GM12801 (cell line): ENCODE results near the gene ARRDC4.

ENCODE experiments used
- TF ChIP-seq, protein P1 (sequence below): IDR thresholded peaks from one replicate; pipeline ENCODE4 v1.5.1; 2011; ENCODE audit warnings: control low read depth; ENCODE audit not compliant: insufficient read length; ENCODE audit errors: extremely low read depth

The ARRDC4 gene

DNA sequence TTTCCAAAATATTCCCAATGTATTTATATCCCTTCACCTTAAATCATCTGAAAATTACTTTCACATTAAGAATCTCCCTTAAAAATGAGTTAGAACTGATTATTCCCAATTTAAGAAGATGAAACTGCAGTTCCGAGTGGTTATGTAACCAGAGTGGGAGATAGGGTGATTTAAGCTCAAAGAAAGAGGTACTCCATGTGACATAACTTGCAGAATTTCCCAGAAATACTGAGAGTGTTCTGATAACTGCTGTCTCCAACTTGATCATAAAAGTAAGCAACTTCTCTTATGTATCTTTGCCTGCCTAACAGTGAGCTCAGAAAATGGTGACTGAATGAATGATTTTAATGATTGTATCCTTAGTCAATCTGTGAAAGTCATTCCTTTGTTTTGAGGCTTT lies 32.3 kb downstream of the ARRDC4 start:
- TF ChIP-seq, protein P1, sequence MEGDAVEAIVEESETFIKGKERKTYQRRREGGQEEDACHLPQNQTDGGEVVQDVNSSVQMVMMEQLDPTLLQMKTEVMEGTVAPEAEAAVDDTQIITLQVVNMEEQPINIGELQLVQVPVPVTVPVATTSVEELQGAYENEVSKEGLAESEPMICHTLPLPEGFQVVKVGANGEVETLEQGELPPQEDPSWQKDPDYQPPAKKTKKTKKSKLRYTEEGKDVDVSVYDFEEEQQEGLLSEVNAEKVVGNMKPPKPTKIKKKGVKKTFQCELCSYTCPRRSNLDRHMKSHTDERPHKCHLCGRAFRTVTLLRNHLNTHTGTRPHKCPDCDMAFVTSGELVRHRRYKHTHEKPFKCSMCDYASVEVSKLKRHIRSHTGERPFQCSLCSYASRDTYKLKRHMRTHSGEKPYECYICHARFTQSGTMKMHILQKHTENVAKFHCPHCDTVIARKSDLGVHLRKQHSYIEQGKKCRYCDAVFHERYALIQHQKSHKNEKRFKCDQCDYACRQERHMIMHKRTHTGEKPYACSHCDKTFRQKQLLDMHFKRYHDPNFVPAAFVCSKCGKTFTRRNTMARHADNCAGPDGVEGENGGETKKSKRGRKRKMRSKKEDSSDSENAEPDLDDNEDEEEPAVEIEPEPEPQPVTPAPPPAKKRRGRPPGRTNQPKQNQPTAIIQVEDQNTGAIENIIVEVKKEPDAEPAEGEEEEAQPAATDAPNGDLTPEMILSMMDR: no peak

DNA sequence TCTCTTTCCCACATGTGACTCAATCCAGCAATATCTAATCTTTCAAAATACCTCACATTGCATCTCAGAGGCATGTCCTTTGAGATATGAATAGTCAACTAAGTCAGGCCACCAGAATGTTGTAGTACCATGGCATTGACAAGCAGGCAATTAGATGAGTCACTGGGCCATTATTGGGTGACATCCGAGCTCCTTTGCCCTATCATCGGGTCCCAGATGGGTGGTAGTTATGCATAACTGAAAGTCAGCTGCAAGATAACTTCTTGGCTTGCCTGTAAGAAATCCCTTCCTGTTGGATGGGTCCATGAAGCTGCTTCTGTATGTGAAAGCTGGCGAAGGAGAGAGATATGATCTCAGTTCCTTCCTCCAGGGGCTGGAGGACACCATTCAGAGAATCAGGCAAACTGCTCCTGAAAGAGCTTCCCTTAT lies 32.8 kb downstream of the ARRDC4 start:
- TF ChIP-seq, protein P1: no peak

DNA sequence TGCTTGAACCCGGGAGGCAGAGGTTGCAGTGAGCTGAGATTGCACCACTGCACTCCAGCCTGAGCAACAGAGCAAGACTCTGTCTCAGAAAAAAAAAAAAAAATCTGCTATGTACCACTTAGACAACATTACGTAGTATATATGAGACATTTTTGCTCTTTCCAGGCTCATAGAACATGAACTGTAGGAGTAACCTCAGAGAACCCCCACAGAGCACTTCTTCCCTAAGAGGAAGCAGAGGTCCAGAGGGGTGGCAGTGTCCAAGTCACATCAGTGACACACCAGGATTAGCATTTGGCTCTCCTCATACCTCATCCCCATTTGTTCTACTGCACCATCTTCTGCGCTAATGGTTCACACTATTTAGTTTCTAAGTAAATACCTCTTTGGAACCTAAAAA lies 33.7 kb downstream of the ARRDC4 start:
- TF ChIP-seq, protein P1: no peak

- TF ChIP-seq, protein P1: no peak
Measured at GRCh38 chr15:97995192-97995591, 34.7 kb downstream of the ARRDC4 start.

GRCh38 chr15:97995881-97996603 lies 35.5 kb downstream of the ARRDC4 start:
- TF ChIP-seq, protein P1: no peak

DNA sequence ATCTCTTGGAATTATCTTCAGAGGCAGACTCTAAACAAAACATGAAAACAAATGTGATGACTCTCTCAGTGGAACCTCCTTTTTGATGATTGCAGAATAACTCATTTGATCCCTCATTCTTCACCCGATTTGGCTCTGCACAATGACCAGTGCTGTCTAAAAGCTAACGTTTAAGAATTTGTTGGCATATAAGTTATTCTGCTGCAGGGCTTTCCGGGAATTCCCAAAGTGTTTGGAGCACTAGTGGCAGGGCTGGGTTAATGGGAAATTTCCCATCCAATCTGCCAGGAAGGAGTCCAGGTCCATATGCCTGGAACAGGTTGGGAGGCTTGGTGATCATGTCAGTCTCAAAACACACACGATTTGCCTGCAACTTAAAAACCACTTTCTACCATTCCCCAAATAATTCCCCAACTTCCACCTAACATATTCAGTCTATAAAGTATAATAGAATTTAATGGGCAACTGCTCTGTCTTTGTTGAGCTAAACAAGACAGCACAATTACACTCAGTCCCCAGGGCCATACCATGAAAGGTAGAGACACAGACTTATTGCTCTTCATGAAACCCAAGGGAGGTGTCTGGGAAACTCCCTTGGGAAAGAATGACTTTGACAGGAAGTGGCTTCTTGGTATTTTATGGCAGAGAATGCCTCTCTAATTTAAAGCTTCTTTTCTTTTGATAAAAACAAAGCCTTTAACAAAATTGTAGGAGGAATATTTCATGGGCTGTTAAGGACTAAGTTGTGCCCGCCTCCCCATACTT lies 38.0 kb downstream of the ARRDC4 start:
- TF ChIP-seq, protein P1: no peak

DNA sequence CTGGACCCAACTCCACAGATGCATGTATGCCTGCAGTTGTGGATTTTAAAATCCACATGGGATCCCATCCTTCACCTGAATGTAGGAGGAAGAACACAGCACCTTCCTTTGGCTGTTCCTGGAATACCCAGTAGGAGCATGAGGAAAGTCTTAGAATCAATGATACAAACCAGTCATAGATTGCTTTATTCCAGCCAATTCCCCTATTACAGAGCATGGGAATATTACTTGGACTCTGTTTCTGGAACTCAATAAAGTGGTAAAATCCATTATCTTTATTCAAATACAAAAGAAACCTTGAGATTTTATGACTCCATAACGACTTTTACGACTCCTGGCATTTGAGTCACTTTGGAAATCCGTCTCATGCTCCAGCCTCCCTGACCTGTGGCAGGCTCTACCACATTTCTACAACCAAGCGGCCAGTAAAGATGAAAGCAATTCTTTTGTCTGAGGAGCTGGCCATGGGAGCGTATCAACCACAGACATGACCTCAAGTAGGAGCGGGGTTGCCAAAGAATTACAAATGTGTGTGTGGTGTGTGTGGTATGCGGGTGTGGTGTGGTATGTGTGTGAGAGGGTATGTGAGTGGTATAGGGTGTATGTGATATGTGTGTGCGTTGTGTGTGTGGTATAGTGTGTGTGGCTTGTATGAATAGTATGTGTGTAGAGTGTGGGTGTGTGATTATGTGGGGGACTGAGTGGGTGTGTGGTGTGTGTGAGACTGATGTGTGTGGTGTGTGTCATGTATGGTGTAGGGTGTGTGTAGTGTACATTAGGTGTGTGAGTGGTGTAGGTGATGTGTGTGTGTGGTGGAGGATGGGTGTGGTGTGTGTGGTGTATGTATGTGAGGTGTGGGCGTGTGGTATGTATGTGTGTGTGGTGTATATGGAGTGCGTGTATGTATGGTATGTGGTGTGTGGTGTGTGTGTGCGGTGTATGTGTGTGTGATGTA lies 40.0 kb downstream of the ARRDC4 start:
- TF ChIP-seq, protein P1: no peak
